GM12878 (cell line): ENCODE measurements around the gene DNAH5. TPM values are rescaled to one million over a fixed set of nuclear protein-coding genes. Genes with fewer than 3 reads are reported as not detected.

Source experiments
- ATAC-seq: fragments of 200-7000 bp; cut with Tn5 transposase; 3 replicates; pipeline ENCODE4 v1.9.1; 2020; ENCODE audit warnings: mild to moderate bottlenecking, moderate library complexity
- BruUV-seq: library from RNA; stranded (reverse); fragments of 400-500 nt; replicated peaks from 2 replicates; lab custom pipeline; 2021; lab: Mats Ljungman, UMichigan
- CTCF ChIA-PET: fragments of 300-600 bp; sonication (Branson Sonifier 250); formaldehyde crosslinking; extraction: SDS; loops from one replicate; lab custom pipeline; 2021; ENCODE audit warnings: inconsistent platforms; lab: Yijun Ruan, JAX
- POLR2A ChIA-PET: fragments of 350-600 bp; formaldehyde crosslinking; extraction: SDS; loops from one replicate; lab custom pipeline; 2021; ENCODE audit warnings: inconsistent platforms; lab: Charles Lee
- RAD21 ChIA-PET: fragments of 300-600 bp; sonication (Branson Sonifier 250); formaldehyde crosslinking; loops from one replicate; lab custom pipeline; 2023; ENCODE audit warnings: antibody characterized with exemption; ENCODE audit not compliant: unreplicated experiment; lab: Charles Lee
- SMC1A ChIA-PET: fragments of 300-600 bp; sonication (Branson Sonifier 250); formaldehyde crosslinking; loops from one replicate; lab custom pipeline; 2023; ENCODE audit not compliant: unreplicated experiment, uncharacterized antibody; lab: Charles Lee
- DNase-seq: peaks from one replicate; pipeline ENCODE4 v3.0.0-alpha.2; 2011; ENCODE audit warnings: low read depth, low spot score
- FAIRE-seq: peaks from 3 replicates; lab custom pipeline; 2011; peaks lifted over from hg19 to GRCh38; lab: Jason Lieb, UNC
- H2AFZ ChIP-seq: 2 replicates; pipeline ENCODE4 v1.6.0; 2011; ENCODE audit warnings: low read depth, low read length, control low read depth; ENCODE audit not compliant: control insufficient read depth
- H3K27ac ChIP-seq: 2 replicates; pipeline ENCODE4 v1.5.1; 2011; ENCODE audit warnings: control low read depth; ENCODE audit not compliant: control insufficient read depth, insufficient read depth
- H3K27me3 ChIP-seq, 2 experiments: replicated peaks in 1 of 2; 2 replicates each; pipeline versions ENCODE4 v1.6.0 to v1.6.1; 2011; ENCODE audit warnings: low read length in 1 of 2; ENCODE audit not compliant: control insufficient read depth in 2 of 2, insufficient read depth in 2 of 2
- H3K36me3 ChIP-seq, 2 experiments: 2 replicates each; pipeline ENCODE4 v1.5.1; 2011; ENCODE audit warnings: low read length in 1 of 2; ENCODE audit not compliant: control insufficient read depth in 2 of 2, insufficient read depth in 2 of 2
- H3K4me1 ChIP-seq: 2 replicates; pipeline ENCODE4 v1.6.1; 2011; ENCODE audit warnings: mild to moderate bottlenecking, low read length, moderate library complexity, mixed read lengths; ENCODE audit not compliant: control insufficient read depth, insufficient read depth
- H3K4me2 ChIP-seq: 2 replicates; pipeline ENCODE4 v1.6.0; 2011; ENCODE audit warnings: control low read depth; ENCODE audit not compliant: control insufficient read depth, insufficient read depth
- H3K4me3 ChIP-seq: fragments of 200-600 bp; sonication (generic); 2 replicates; pipeline ENCODE4 v1.5.1; 2016
- H3K79me2 ChIP-seq: 2 replicates; pipeline ENCODE4 v1.6.0; 2011; ENCODE audit warnings: low read length; ENCODE audit not compliant: control insufficient read depth, insufficient read depth
- H3K9ac ChIP-seq: 2 replicates; pipeline ENCODE4 v1.8.0; 2011; ENCODE audit warnings: low read length, control low read depth, mixed read lengths; ENCODE audit not compliant: control insufficient read depth, insufficient read depth
- H3K9me3 ChIP-seq: replicated peaks from 3 replicates; pipeline ENCODE4 v1.5.1; 2011; ENCODE audit warnings: mild to moderate bottlenecking, low read length; ENCODE audit not compliant: control insufficient read depth, insufficient read depth
- H4K20me1 ChIP-seq: 2 replicates; pipeline ENCODE4 v1.6.0; 2011; ENCODE audit not compliant: control insufficient read depth, insufficient read depth
- CBFB ChIP-seq: IDR thresholded peaks from 2 replicates; pipeline ENCODE4 v1.6.1; 2016; ENCODE audit warnings: antibody characterized with exemption, low read depth
- CHD1 ChIP-seq: IDR thresholded peaks from 2 replicates; pipeline ENCODE4 v1.6.1; 2012; ENCODE audit warnings: low read depth, low read length, improper control_type of control experiment
- CREB1 ChIP-seq: IDR thresholded peaks from 2 replicates; pipeline ENCODE4 v1.6.1; 2012; ENCODE audit warnings: low read depth, mild to moderate bottlenecking, inconsistent platforms
- CREM ChIP-seq: IDR thresholded peaks from 2 replicates; pipeline ENCODE4 v1.6.1; 2014; ENCODE audit warnings: antibody characterized with exemption, low read depth
- FOXM1 ChIP-seq: IDR thresholded peaks from 2 replicates; pipeline ENCODE4 v1.6.1; 2012; ENCODE audit warnings: low read depth, mild to moderate bottlenecking, inconsistent platforms, low read length, moderate library complexity
- HDAC6 ChIP-seq: fragments of 200-600 bp; sonication (generic); IDR thresholded peaks from one replicate; pipeline ENCODE4 v1.8.0; 2017; ENCODE audit warnings: antibody characterized with exemption; ENCODE audit not compliant: unreplicated experiment
- POLR2AphosphoS2 ChIP-seq: IDR thresholded peaks from 2 replicates; pipeline ENCODE4 v1.6.1; 2011; ENCODE audit warnings: low read depth, mild to moderate bottlenecking, low read length, improper control_type of control experiment, moderate library complexity
- RELA ChIP-seq: fragments of 450-650 bp; IDR thresholded peaks from 2 replicates; pipeline ENCODE4 v1.8.0; 2014; ENCODE audit warnings: borderline replicate concordance; ENCODE audit not compliant: partially characterized antibody
- SIX5 ChIP-seq: IDR thresholded peaks from 2 replicates; pipeline ENCODE4 v1.6.1; 2011; ENCODE audit warnings: mild to moderate bottlenecking, low read depth, low read length, moderate library complexity; ENCODE audit not compliant: severe bottlenecking
- SMAD1 ChIP-seq: fragments of 450-650 bp; IDR thresholded peaks from 2 replicates; pipeline ENCODE4 v1.6.1; 2018; ENCODE audit warnings: mild to moderate bottlenecking, low read depth; ENCODE audit not compliant: partially characterized antibody
- SMC3 ChIP-seq: IDR thresholded peaks from 2 replicates; pipeline ENCODE4 v1.6.1; 2011; ENCODE audit warnings: low read length, improper control_type of control experiment, borderline replicate concordance
- STAT3 ChIP-seq: IDR thresholded peaks from 2 replicates; pipeline ENCODE4 v1.6.1; 2011; ENCODE audit warnings: low read depth, low read length, improper control_type of control experiment
- SUPT20H ChIP-seq: IDR thresholded peaks from 2 replicates; pipeline ENCODE4 v1.6.1; 2011; ENCODE audit warnings: low read depth, mild to moderate bottlenecking, low read length, moderate library complexity, borderline replicate concordance; ENCODE audit not compliant: control insufficient read depth
- WGBS: methylation state at CpG from one replicate; pipeline ENCODE4 v1.1.6; 2016; ENCODE audit warnings: low lambda C conversion rate; ENCODE audit not compliant: insufficient replicate concordance, insufficient coverage; ENCODE audit errors: missing lambda C conversion rate; 5-methylcytosine and 5-hydroxymethylcytosine counted together
- in situ Hi-C: fragments of 300-500 bp; cut with MboI; formaldehyde crosslinking; loops from 9 replicates; pipeline ENCODE4 v1.14.3; 2018; ENCODE audit warnings: mixed read lengths
- intact Hi-C: fragments of 100-400 bp; cut with micrococcal nuclease; formaldehyde crosslinking; loops from one replicate; pipeline ENCODE4 v1.14.2; 2022; ENCODE audit not compliant: unreplicated experiment
- polyA plus RNA-seq, 11 experiments: library from polyadenylated mRNA; depleted of rRNA in 4 of 11; unstranded in 6 of 11; stranded (reverse) in 5 of 11; fragments of >200 nt; fragmentation: Nextera tagmentation in 4 of 11; fragmentation: Illumina TruSeq in 1 of 11; extraction: Ambion mirVana in 4 of 11; extraction: Trizol in 1 of 11; gene quantifications; 1 replicate in 1 of 11; 2 replicates in 10 of 11; pipeline versions ENCODE4 v1.2.1 to v1.2.3, GENCODE V29; 2011 to 2016; ENCODE audit warnings: inconsistent platforms in 2 of 11, missing spikeins in 2 of 11, low read depth in 1 of 11
- total RNA-seq, 4 experiments: library from RNA; depleted of rRNA in 3 of 4; stranded (reverse); fragments of >200 nt in 3 of 4; fragmentation: Illumina TruSeq in 1 of 4; extraction: Trizol in 1 of 4; gene quantifications; 2 replicates each; pipeline versions ENCODE4 v1.2.1 to v1.2.3, GENCODE V29; 2013 to 2021

The DNAH5 gene
- total and polyA plus RNA-seq, 10 of the 15 experiments (the other 5 are each of a cell fraction or from before 2014, with no cell fraction given) = under 0.01 to 0.30 (median 0.07) TPM; not detected in 7

DNA sequence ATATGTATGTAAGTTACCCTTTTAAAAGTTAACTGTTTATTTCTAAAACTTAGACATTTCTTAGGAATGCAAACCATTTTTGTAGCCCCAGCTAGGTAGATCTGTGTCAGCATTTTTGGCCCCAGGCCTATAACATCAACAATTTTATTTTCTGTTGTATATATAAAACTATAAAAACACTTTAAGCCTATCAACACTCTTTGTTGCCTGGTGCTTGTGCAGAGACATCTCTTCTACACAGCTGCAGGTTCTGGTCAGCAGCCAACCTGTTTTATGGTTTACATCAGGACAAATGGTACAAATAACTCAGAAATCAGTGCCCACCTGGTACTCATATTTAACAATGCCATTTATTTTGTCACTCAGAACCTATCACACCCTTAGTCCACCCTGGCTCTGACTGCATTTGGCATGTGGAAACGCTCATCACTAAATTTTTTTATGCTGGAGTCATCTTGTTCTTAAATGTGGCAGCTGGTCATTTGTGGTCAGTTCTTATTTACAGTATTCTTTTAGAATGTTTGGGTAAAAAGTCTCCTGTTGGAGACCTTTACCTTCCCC is 173.4 kb downstream of the DNAH5 start:
- H3K4me3 ChIP-seq = no peak overlapping the region
- no peaks in the 10 kb centered on the region for H4K20me1 ChIP-seq
- H3K9me3 ChIP-seq = no peaks in the 10 kb centered on the region
- TF ChIP-seq SIX5 (no peak), STAT3 (no peak), RELA (no peak), SMAD1 (no peak), CBFB (no peak), HDAC6 (no peak), SMC3 (no peak), POLR2AphosphoS2 (no peak), CREM (no peak), CREB1 (no peak), FOXM1 (no peak), CHD1 (no peak), SUPT20H (no peak)
- H3K27ac ChIP-seq = no peak overlapping the region
- no peaks in the 10 kb centered on the region; a peak in 1 of 4 replicates for H3K27me3 ChIP-seq
- no peak for ATAC-seq
- ChIA-PET POLR2A (no interaction called here), CTCF (no interaction called here), RAD21 (no interaction called here), SMC1A (no interaction called here)
- H3K9ac ChIP-seq = no peak overlapping the region
- WGBS = 24% methylated on average over 1 of the region's 1 CpG
- H3K79me2 ChIP-seq = no peaks in the 10 kb centered on the region
- no peak for DNase-seq
- FAIRE-seq = no peak
- intact Hi-C loops = no loop called here
- no TSS peak for BruUV-seq
- no peaks in the 10 kb centered on the region for H3K4me1 ChIP-seq
- no peak overlapping the region for H2AFZ ChIP-seq
- no peaks in the 10 kb centered on the region for H3K36me3 ChIP-seq
- H3K4me2 ChIP-seq = no peak overlapping the region
- in situ Hi-C loops = no loop called here
